B cell (primary cell): Measurements from ENCODE around the gene MYO1B.

Experiments
- EZH2 ChIP-seq: IDR thresholded peaks from 2 replicates; pipeline ENCODE4 v1.6.1; 2012; ENCODE audit warnings: borderline replicate concordance, low read depth, mild to moderate bottlenecking, moderate library complexity, low read length; ENCODE audit not compliant: insufficient read depth, poor library complexity, severe bottlenecking
- TF ChIP-seq, protein P1 (sequence below): fragments of 200-600 bp; IDR thresholded peaks from one replicate; pipeline ENCODE4 v1.8.0; 2022; ENCODE audit warnings: antibody characterized with exemption, mild to moderate bottlenecking

DNA sequence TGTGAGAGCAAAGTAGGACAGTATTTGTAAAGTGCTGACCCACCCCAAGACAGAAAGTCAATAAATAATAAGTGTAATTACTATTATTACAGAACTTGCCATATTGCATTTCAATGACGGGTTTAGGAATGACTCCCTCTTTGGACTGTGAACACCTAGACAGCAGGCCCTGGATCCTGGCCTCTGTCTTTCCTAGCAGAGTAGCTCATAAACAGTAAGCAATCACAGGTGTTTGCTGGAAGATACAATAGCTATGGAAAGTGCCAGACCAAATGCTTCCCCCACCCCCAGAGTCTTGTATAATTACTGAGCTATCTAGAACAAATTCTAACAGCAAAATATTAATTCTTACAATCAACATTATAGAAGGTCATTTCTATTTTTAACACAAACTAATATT, 20.1 kb upstream of the MYO1B start:
- TF ChIP-seq, protein P1, sequence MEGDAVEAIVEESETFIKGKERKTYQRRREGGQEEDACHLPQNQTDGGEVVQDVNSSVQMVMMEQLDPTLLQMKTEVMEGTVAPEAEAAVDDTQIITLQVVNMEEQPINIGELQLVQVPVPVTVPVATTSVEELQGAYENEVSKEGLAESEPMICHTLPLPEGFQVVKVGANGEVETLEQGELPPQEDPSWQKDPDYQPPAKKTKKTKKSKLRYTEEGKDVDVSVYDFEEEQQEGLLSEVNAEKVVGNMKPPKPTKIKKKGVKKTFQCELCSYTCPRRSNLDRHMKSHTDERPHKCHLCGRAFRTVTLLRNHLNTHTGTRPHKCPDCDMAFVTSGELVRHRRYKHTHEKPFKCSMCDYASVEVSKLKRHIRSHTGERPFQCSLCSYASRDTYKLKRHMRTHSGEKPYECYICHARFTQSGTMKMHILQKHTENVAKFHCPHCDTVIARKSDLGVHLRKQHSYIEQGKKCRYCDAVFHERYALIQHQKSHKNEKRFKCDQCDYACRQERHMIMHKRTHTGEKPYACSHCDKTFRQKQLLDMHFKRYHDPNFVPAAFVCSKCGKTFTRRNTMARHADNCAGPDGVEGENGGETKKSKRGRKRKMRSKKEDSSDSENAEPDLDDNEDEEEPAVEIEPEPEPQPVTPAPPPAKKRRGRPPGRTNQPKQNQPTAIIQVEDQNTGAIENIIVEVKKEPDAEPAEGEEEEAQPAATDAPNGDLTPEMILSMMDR, result no peak
- no peak for TF ChIP-seq EZH2
